B cell (primary cell): ENCODE results near the gene AQP9.

Experiments
- CTCF ChIP-seq: fragments of 200-600 bp; IDR thresholded peaks from one replicate; pipeline ENCODE4 v1.8.0; 2022; ENCODE audit warnings: antibody characterized with exemption, mild to moderate bottlenecking
- EZH2 ChIP-seq: IDR thresholded peaks from 2 replicates; pipeline ENCODE4 v1.6.1; 2012; ENCODE audit warnings: borderline replicate concordance, low read depth, mild to moderate bottlenecking, moderate library complexity, low read length; ENCODE audit not compliant: insufficient read depth, poor library complexity, severe bottlenecking

- no peak for TF ChIP-seq CTCF
- TF ChIP-seq EZH2, result no peak
Observed at GRCh38 chr15:58139276-58139988, 1.3 kb downstream of the AQP9 start.
